Measurements from ENCODE around the gene PTH1R.

The PTH1R gene

DNA sequence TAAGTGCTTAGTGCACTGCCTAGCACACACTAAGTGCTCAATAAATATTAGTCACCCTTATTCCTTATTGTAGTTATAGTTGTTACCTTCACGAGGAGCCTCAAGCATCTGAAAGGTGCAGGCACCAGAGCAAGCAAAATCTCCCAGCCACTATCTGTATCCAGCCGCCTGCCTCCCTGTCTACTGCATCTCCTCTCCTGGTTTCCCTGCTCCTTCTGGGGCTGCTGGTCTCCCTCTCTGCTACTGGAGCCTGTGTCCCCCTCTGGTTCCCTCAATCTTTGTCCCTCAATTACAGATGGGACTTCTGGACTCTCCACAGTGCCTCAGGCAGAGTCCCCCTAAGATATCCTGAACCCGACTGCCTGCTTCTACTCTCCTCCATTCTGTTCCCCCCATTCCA is 33.1 kb upstream of the PTH1R start:
- Histone ChIP-seq H3K27ac (ENCODE audit: low read length) (no peak overlapping the region), H3K36me3 (ENCODE audit: control insufficient read depth in 1 of 2, insufficient read depth in 2 of 2, low read length in 2 of 2) (no peaks in the 10 kb centered on the region), H3K27me3 (ENCODE audit: low read depth, low read length) (no peaks in the 10 kb centered on the region)

GRCh38 chr3:46844881-46845312 is 32.6 kb upstream of the PTH1R start:
- Histone ChIP-seq H3K36me3 (ENCODE audit: control insufficient read depth in 1 of 2, insufficient read depth in 2 of 2, low read length in 2 of 2) (no peaks in the 10 kb centered on the region), H3K27ac (ENCODE audit: low read length) (no peak overlapping the region), H3K4me1 (ENCODE audit: control insufficient read depth in 1 of 2, insufficient read depth in 2 of 2, low read length in 2 of 2) (peaks cover 0 to 13% of the 10 kb centered on the region in 2 donors), H3K4me3 (ENCODE audit: low read depth in 1 of 2, low read length in 2 of 2) (peak overlapping the region in 1 of 2 donors; percentile 69), H3K9me3 (ENCODE audit: control insufficient read depth in 1 of 2, low read length in 2 of 2) (peaks cover 5 to 19% of the 10 kb centered on the region in 2 donors), H3K27me3 (ENCODE audit: low read depth, low read length) (no peaks in the 10 kb centered on the region)

More for the DNA sequence above, 33.1 kb upstream of the PTH1R start:
- Histone ChIP-seq H3K4me3 (ENCODE audit: low read depth in 1 of 2, low read length in 2 of 2) (no peak overlapping the region), H3K9me3 (ENCODE audit: control insufficient read depth in 1 of 2, low read length in 2 of 2) (peaks cover 5 to 19% of the 10 kb centered on the region in 2 donors), H3K4me1 (ENCODE audit: control insufficient read depth in 1 of 2, insufficient read depth in 2 of 2, low read length in 2 of 2) (peaks cover 0 to 13% of the 10 kb centered on the region in 2 donors)

DNA sequence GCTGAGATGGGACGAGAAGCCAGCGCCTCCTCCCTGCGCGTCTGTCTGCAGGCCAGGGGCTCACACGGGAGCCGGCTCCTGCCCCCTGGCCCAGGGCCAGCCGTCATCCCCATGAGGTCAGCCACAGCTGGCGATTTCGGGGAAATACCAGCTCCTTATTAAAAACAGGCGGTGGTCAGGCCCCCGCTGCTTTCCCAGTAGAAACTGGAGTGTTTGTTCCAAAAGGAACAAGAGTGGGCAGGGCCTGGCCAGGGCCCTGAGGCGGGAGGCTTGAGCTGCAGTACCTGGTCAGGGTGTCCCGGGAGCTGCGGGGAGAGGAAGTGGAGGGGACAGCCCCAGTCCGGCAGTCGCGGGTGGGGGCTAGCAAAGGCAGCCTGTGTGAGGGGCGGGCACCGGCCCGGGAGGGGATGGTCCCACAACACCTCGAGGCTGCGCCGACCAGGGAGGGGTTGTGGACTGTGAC is 32.1 kb upstream of the PTH1R start:
- peaks cover 5 to 13% of the 10 kb centered on the region in 2 donors for H3K9me3 ChIP-seq (ENCODE audit: control insufficient read depth in 1 of 2, low read length in 2 of 2)
- no peaks in the 10 kb centered on the region for H3K27me3 ChIP-seq (ENCODE audit: low read depth, low read length)
- H3K36me3 ChIP-seq (ENCODE audit: control insufficient read depth in 1 of 2, insufficient read depth in 2 of 2, low read length in 2 of 2) = no peaks in the 10 kb centered on the region
- H3K4me1 ChIP-seq (ENCODE audit: control insufficient read depth in 1 of 2, insufficient read depth in 2 of 2, low read length in 2 of 2) = peaks cover 0 to 13% of the 10 kb centered on the region in 2 donors
- H3K27ac ChIP-seq (ENCODE audit: low read length) = no peak overlapping the region
- H3K4me3 ChIP-seq (ENCODE audit: low read depth in 1 of 2, low read length in 2 of 2) = peak overlapping the region; percentile 52 to 69

- peaks cover 3 to 9% of the 10 kb centered on the region in 2 donors for H3K9me3 ChIP-seq (ENCODE audit: control insufficient read depth in 1 of 2, low read length in 2 of 2)
- H3K27ac ChIP-seq (ENCODE audit: low read length) = no peak overlapping the region
- H3K4me3 ChIP-seq (ENCODE audit: low read depth in 1 of 2, low read length in 2 of 2) = peak overlapping the region; percentile 52 to 69
- H3K27me3 ChIP-seq (ENCODE audit: low read depth, low read length) = no peaks in the 10 kb centered on the region
- peaks cover 0 to 13% of the 10 kb centered on the region in 2 donors for H3K4me1 ChIP-seq (ENCODE audit: control insufficient read depth in 1 of 2, insufficient read depth in 2 of 2, low read length in 2 of 2)
- H3K36me3 ChIP-seq (ENCODE audit: control insufficient read depth in 1 of 2, insufficient read depth in 2 of 2, low read length in 2 of 2) = no peaks in the 10 kb centered on the region
Measured at GRCh38 chr3:46845860-46846623, 31.5 kb upstream of the PTH1R start.

DNA sequence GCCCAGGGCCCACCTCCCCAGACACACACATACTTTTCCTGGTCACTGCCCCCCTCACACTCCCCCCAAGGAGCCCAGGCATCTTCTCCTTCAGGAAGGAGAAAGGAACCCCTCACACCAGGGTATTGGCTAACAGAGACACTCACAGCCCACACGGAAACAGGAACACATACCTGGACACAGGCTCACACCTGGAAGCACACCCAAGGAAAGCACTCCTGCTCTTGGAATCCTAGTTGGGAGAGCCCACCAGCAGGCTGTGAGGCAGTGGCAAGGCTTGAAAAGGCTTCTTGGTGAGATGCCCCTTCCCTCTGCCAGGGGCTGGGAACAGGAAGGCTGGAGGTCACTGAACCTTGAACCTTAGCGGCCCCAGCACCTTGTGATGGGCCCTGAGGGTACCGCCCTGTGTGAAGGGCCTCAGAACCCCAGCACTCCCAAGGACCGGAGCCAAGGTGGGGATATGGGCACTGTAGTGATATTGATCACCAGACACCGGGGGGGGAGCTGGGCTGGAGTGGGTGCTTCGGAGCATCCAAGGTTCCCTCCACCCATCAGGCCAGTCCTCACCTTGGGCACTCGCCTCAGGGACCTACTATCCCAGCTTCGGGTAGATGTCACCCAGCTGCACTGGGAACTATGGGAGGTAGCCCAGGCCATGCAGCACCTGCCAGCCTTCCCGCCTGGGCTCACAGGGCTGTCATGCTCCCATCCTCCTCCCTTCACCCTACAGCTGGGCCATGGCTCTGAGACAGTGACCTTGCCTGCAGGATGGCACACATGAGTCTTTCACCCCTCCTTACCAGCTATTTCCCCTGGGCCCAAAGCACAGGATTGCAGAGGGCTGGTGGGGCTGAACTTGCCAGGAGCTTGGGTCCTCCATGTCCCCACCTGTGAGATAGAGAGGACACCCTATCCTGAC is 30.6 kb upstream of the PTH1R start:
- Histone ChIP-seq H3K4me3 (ENCODE audit: low read depth in 1 of 2, low read length in 2 of 2) (peak overlapping the region; percentile 0 to 69), H3K36me3 (ENCODE audit: control insufficient read depth in 1 of 2, insufficient read depth in 2 of 2, low read length in 2 of 2) (no peaks in the 10 kb centered on the region), H3K9me3 (ENCODE audit: control insufficient read depth in 1 of 2, low read length in 2 of 2) (peaks cover 0 to 2% of the 10 kb centered on the region in 2 donors), H3K27ac (ENCODE audit: low read length) (no peak overlapping the region), H3K27me3 (ENCODE audit: low read depth, low read length) (no peaks in the 10 kb centered on the region), H3K4me1 (ENCODE audit: control insufficient read depth in 1 of 2, insufficient read depth in 2 of 2, low read length in 2 of 2) (peaks cover 0 to 13% of the 10 kb centered on the region in 2 donors)

- Histone ChIP-seq H3K4me1 (ENCODE audit: control insufficient read depth in 1 of 2, insufficient read depth in 2 of 2, low read length in 2 of 2) (peaks cover 0 to 13% of the 10 kb centered on the region in 2 donors), H3K9me3 (ENCODE audit: control insufficient read depth in 1 of 2, low read length in 2 of 2) (no peaks in the 10 kb centered on the region), H3K27ac (ENCODE audit: low read length) (no peak overlapping the region), H3K4me3 (ENCODE audit: low read depth in 1 of 2, low read length in 2 of 2) (no peak overlapping the region), H3K36me3 (ENCODE audit: control insufficient read depth in 1 of 2, insufficient read depth in 2 of 2, low read length in 2 of 2) (no peaks in the 10 kb centered on the region), H3K27me3 (ENCODE audit: low read depth, low read length) (no peaks in the 10 kb centered on the region)
Measured at GRCh38 chr3:46847744-46848143, 29.8 kb upstream of the PTH1R start.

DNA sequence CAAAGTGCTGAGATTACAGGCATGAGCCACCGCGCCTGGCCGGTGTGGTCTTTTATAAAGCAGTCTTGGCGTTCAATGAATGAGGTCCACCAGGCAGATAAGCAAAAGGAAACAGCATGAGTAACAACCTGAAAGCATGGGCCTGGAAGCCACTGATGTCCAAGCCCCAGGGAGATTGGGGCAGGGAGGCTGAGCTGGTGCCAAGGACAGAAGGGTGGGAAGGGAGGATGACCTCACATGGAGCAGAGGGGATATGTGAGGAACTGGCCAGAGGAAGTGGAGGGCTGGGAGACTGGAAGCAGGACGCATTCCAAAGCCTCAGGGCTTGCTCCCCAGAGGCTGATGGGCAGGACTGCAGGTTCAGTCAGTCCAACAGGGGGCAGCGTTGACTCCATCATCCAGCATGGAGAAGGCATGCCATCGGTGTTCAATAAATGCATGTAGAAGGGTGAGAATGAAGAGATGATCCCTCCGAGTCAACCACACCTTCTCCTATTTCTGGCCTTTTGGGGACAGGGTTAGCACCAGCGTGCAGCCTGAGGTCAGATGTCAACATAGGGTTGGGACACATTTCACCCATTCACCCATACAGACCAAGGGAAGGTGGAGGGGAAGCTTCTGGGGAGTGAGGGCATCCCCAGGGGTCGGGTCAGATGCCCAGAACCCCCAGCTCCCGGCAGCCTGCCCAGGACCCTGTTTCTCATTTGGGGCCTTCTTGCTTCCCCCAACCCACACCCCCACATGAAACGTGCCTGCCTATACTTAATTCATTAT is 29.1 kb upstream of the PTH1R start:
- Histone ChIP-seq H3K27ac (ENCODE audit: low read length) (no peak overlapping the region), H3K27me3 (ENCODE audit: low read depth, low read length) (no peaks in the 10 kb centered on the region), H3K4me1 (ENCODE audit: control insufficient read depth in 1 of 2, insufficient read depth in 2 of 2, low read length in 2 of 2) (peaks cover 0 to 13% of the 10 kb centered on the region in 2 donors), H3K9me3 (ENCODE audit: control insufficient read depth in 1 of 2, low read length in 2 of 2) (no peaks in the 10 kb centered on the region), H3K4me3 (ENCODE audit: low read depth in 1 of 2, low read length in 2 of 2) (no peak overlapping the region), H3K36me3 (ENCODE audit: control insufficient read depth in 1 of 2, insufficient read depth in 2 of 2, low read length in 2 of 2) (no peaks in the 10 kb centered on the region)

- H3K4me3 ChIP-seq (ENCODE audit: low read depth in 1 of 2, low read length in 2 of 2) = no peak overlapping the region
- no peaks in the 10 kb centered on the region for H3K27me3 ChIP-seq (ENCODE audit: low read depth, low read length)
- H3K27ac ChIP-seq (ENCODE audit: low read length) = no peak overlapping the region
- peaks cover 0 to 13% of the 10 kb centered on the region in 2 donors for H3K4me1 ChIP-seq (ENCODE audit: control insufficient read depth in 1 of 2, insufficient read depth in 2 of 2, low read length in 2 of 2)
- H3K36me3 ChIP-seq (ENCODE audit: control insufficient read depth in 1 of 2, insufficient read depth in 2 of 2, low read length in 2 of 2) = no peaks in the 10 kb centered on the region
- no peaks in the 10 kb centered on the region for H3K9me3 ChIP-seq (ENCODE audit: control insufficient read depth in 1 of 2, low read length in 2 of 2)
Measured at GRCh38 chr3:46849045-46849631, 28.4 kb upstream of the PTH1R start.

DNA sequence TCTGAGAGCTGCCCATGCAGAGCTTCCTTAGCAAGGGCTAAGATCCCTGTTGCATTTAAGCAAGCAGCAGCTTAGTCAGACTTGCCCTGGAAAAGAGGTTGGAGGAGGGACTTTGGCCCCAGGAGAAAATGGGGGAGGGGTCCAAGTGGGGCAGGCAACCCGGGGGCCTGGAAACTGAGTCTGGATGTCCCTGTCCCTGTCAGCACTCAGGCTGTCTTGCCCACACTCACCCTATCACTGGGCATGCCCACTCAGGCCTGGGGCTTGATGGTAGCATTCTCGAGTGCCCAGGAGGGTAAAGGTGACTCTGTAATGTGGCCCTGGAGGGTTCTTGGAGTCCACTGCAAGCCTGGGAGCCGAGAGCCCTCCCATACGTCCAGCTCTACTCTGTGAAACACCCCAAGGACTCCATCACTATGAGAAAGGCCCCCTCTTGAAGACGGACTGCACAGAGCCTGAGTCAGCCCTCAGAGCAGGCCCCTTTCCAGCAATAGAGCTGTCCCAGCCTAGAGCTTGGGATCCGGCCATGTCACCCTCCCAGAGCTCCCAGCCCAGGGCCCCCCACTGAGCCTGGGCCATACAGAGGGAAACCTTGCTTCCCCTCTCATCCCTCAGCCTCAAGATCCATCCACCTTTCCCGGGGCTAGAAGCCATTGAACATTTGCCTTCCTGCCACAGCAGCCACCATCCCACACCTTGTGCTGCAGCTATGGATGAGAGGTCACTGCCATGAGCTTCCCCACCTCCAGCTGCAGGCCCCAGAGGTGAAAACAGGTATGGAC is 27.6 kb upstream of the PTH1R start:
- no peaks in the 10 kb centered on the region for H3K36me3 ChIP-seq (ENCODE audit: control insufficient read depth in 1 of 2, insufficient read depth in 2 of 2, low read length in 2 of 2)
- H3K4me3 ChIP-seq (ENCODE audit: low read depth in 1 of 2, low read length in 2 of 2) = no peak overlapping the region
- H3K9me3 ChIP-seq (ENCODE audit: control insufficient read depth in 1 of 2, low read length in 2 of 2) = no peaks in the 10 kb centered on the region
- peaks cover 0 to 13% of the 10 kb centered on the region in 2 donors for H3K4me1 ChIP-seq (ENCODE audit: control insufficient read depth in 1 of 2, insufficient read depth in 2 of 2, low read length in 2 of 2)
- no peak overlapping the region for H3K27ac ChIP-seq (ENCODE audit: low read length)
- H3K27me3 ChIP-seq (ENCODE audit: low read depth, low read length) = no peaks in the 10 kb centered on the region

GRCh38 chr3:46850468-46850779 is 27.1 kb upstream of the PTH1R start:
- Histone ChIP-seq H3K36me3 (ENCODE audit: control insufficient read depth in 1 of 2, insufficient read depth in 2 of 2, low read length in 2 of 2) (no peaks in the 10 kb centered on the region), H3K9me3 (ENCODE audit: control insufficient read depth in 1 of 2, low read length in 2 of 2) (no peaks in the 10 kb centered on the region), H3K27ac (ENCODE audit: low read length) (no peak overlapping the region), H3K4me3 (ENCODE audit: low read depth in 1 of 2, low read length in 2 of 2) (no peak overlapping the region), H3K27me3 (ENCODE audit: low read depth, low read length) (no peaks in the 10 kb centered on the region), H3K4me1 (ENCODE audit: control insufficient read depth in 1 of 2, insufficient read depth in 2 of 2, low read length in 2 of 2) (peaks cover 0 to 9% of the 10 kb centered on the region in 2 donors)
